ENCODE measurements around the gene DCAF8L1. TPM values are rescaled to one million over a fixed set of nuclear protein-coding genes. Genes with fewer than 3 reads are reported as not detected.
"Not testable (repeated sequence)": the region's sequence is repeated elsewhere in the genome, so short reads cannot be mapped to it uniquely, and the experiment has no call there.

Gene DCAF8L1
- total RNA-seq, 1 donor from 2014 or later: not detected

- DNase-seq (ENCODE audit: extremely low spot score, unreplicated experiment): no peak
- Mint-ChIP-seq H3K36me3 (no peaks in the 10 kb centered on the region), H3K4me3 (no peak overlapping the region), H3K27me3 (no peaks in the 10 kb centered on the region), H3K4me1 (ENCODE audit: unreplicated experiment) (no peaks in the 10 kb centered on the region), H3K27ac (no peak overlapping the region), H3K9me3 (no peaks in the 10 kb centered on the region)
- no peak for TF ChIP-seq CTCF (conservative IDR thresholded peaks at IDR 0.05)
Measured at GRCh38 chrX:27997622-27998021, 16.4 kb upstream of the DCAF8L1 start.

GRCh38 chrX:27996132-27996531 lies 14.9 kb upstream of the DCAF8L1 start:
- Mint-ChIP-seq H3K4me3 (no peak overlapping the region), H3K4me1 (ENCODE audit: unreplicated experiment) (no peaks in the 10 kb centered on the region), H3K27me3 (no peaks in the 10 kb centered on the region), H3K27ac (no peak overlapping the region), H3K9me3 (no peaks in the 10 kb centered on the region), H3K36me3 (no peaks in the 10 kb centered on the region)
- DNase-seq (ENCODE audit: extremely low spot score, unreplicated experiment): no peak
- TF ChIP-seq CTCF (conservative IDR thresholded peaks at IDR 0.05): no peak

GRCh38 chrX:27995611-27996010 lies 14.4 kb upstream of the DCAF8L1 start:
- no peak for DNase-seq (ENCODE audit: extremely low spot score, unreplicated experiment)
- Mint-ChIP-seq H3K27me3 (no peaks in the 10 kb centered on the region), H3K27ac (no peak overlapping the region), H3K4me1 (ENCODE audit: unreplicated experiment) (no peaks in the 10 kb centered on the region), H3K4me3 (no peak overlapping the region), H3K9me3 (no peaks in the 10 kb centered on the region), H3K36me3 (no peaks in the 10 kb centered on the region)
- no peak for TF ChIP-seq CTCF (conservative IDR thresholded peaks at IDR 0.05)

GRCh38 chrX:27987862-27988646 lies 6.8 kb upstream of the DCAF8L1 start:
- no peak for TF ChIP-seq CTCF (conservative IDR thresholded peaks at IDR 0.05)
- no peak overlapping the region for H3K27ac Mint-ChIP-seq
- no peaks in the 10 kb centered on the region for H3K4me1 Mint-ChIP-seq (ENCODE audit: unreplicated experiment)
- H3K9me3 Mint-ChIP-seq: no peaks in the 10 kb centered on the region
- no peak for DNase-seq (ENCODE audit: extremely low spot score, unreplicated experiment)
- no peak overlapping the region for H3K4me3 Mint-ChIP-seq
- no peaks in the 10 kb centered on the region for H3K27me3 Mint-ChIP-seq
- H3K36me3 Mint-ChIP-seq: no peaks in the 10 kb centered on the region

GRCh38 chrX:27976934-27977333 lies 4.3 kb downstream of the DCAF8L1 start:
- not testable (repeated sequence) for DNase-seq (ENCODE audit: extremely low spot score, unreplicated experiment); H3K27me3 Mint-ChIP-seq; H3K4me1 Mint-ChIP-seq (ENCODE audit: unreplicated experiment); H3K27ac Mint-ChIP-seq; H3K36me3 Mint-ChIP-seq; H3K4me3 Mint-ChIP-seq; H3K9me3 Mint-ChIP-seq

- H3K9me3 Mint-ChIP-seq: no peaks in the 10 kb centered on the region
- no peak overlapping the region for H3K4me3 Mint-ChIP-seq
Measured at GRCh38 chrX:27976284-27976683, 5.0 kb downstream of the DCAF8L1 start.

More at GRCh38 chrX:27976284-27976683, 5.0 kb downstream of the DCAF8L1 start:
- no peaks in the 10 kb centered on the region for H3K27me3 Mint-ChIP-seq
- no peak overlapping the region for H3K27ac Mint-ChIP-seq
- no peaks in the 10 kb centered on the region for H3K36me3 Mint-ChIP-seq
- DNase-seq (ENCODE audit: extremely low spot score, unreplicated experiment): no peak
- no peak for TF ChIP-seq CTCF (conservative IDR thresholded peaks at IDR 0.05)
- no peaks in the 10 kb centered on the region for H3K4me1 Mint-ChIP-seq (ENCODE audit: unreplicated experiment)

Data from type B pancreatic cell (in vitro differentiated cells).